VCaP (cell line): ENCODE results near the gene BNIP5.

Source experiments
- H3K27ac ChIP-seq: fragments of 450-650 bp; 2 replicates; pipeline ENCODE4 v1.5.1; 2017
- CTCF ChIP-seq: fragments of 450-650 bp; conservative IDR thresholded peaks from 2 replicates; pipeline ENCODE4 v1.5.1; 2017; ENCODE audit warnings: mild to moderate bottlenecking, moderate library complexity

BNIP5 gene

GRCh38 chr6:36298027-36298426 lies 38.7 kb downstream of the BNIP5 start:
- no peak overlapping the region for H3K27ac ChIP-seq
- TF ChIP-seq CTCF: no peak

- H3K27ac ChIP-seq: no peak overlapping the region
- TF ChIP-seq CTCF: no peak
Measured at GRCh38 chr6:36297511-36297910, 39.2 kb downstream of the BNIP5 start.

GRCh38 chr6:36297051-36297450 lies 39.6 kb downstream of the BNIP5 start:
- TF ChIP-seq CTCF: no peak
- no peak overlapping the region for H3K27ac ChIP-seq

GRCh38 chr6:36296240-36296639 lies 40.4 kb downstream of the BNIP5 start:
- TF ChIP-seq CTCF: no peak
- H3K27ac ChIP-seq: no peak overlapping the region

- no peak overlapping the region for H3K27ac ChIP-seq
- no peak for TF ChIP-seq CTCF
Measured at GRCh38 chr6:36292170-36292569, 44.5 kb downstream of the BNIP5 start.

- no peak overlapping the region for H3K27ac ChIP-seq
- TF ChIP-seq CTCF: no peak
Measured at GRCh38 chr6:36290668-36291620, 45.7 kb downstream of the BNIP5 start.

GRCh38 chr6:36289281-36289878 lies 47.3 kb downstream of the BNIP5 start:
- TF ChIP-seq CTCF: no peak
- no peak overlapping the region for H3K27ac ChIP-seq
